SK-N-SH treated with all-trans-retinoic acid at 6 μM for 48 hours (cell line): ENCODE data around the gene DBP.

Experiments
- BACH2 ChIP-seq: fragments of 250-450 bp; sonication (Bioruptor Pico); IDR thresholded peaks from 2 replicates; pipeline ENCODE4 v1.9.0; 2021; ENCODE audit warnings: mild to moderate bottlenecking, borderline replicate concordance
- CREB5 ChIP-seq: fragments of 250-450 bp; sonication (Bioruptor Pico); IDR thresholded peaks from 2 replicates; pipeline ENCODE4 v1.5.1; 2020; ENCODE audit warnings: low read depth, mild to moderate bottlenecking, moderate library complexity
- CSRNP3 ChIP-seq: fragments of 250-450 bp; sonication (Bioruptor Pico); IDR thresholded peaks from 2 replicates; pipeline ENCODE4 v1.5.1; 2021; ENCODE audit warnings: mild to moderate bottlenecking, moderate library complexity
- RARB ChIP-seq: fragments of 250-450 bp; sonication (Bioruptor Pico); IDR thresholded peaks from 2 replicates; pipeline ENCODE4 v1.8.0; 2021; ENCODE audit warnings: mild to moderate bottlenecking, moderate library complexity
- TCF4 ChIP-seq: fragments of 250-450 bp; sonication (Bioruptor Pico); IDR thresholded peaks from 2 replicates; pipeline ENCODE4 v1.8.0; 2021; ENCODE audit warnings: mild to moderate bottlenecking, moderate library complexity, borderline replicate concordance
- ZNF565 ChIP-seq: fragments of 450-650 bp; formaldehyde crosslinking; conservative IDR thresholded peaks from 2 replicates; pipeline ENCODE4 v1.5.0; 2020; ENCODE audit warnings: low read depth, mild to moderate bottlenecking, moderate library complexity

- TF ChIP-seq TCF4 (CRISPR knock-in tag) (no peak), ZNF565 (CRISPR knock-in tag) (no peak), CSRNP3 (CRISPR knock-in tag) (no peak), BACH2 (CRISPR knock-in tag) (no peak), RARB (CRISPR knock-in tag) (no peak), CREB5 (no peak)
Observed at GRCh38 chr19:48613024-48613851, 23.9 kb downstream of the DBP start.
